Left renal pelvis (tissue), 4 donors: ENCODE measurements around the gene CDK14. TPM values are rescaled to one million over a fixed set of nuclear protein-coding genes. Genes with fewer than 3 reads are reported as not detected.
"Not testable (repeated sequence)": the region's sequence is repeated elsewhere in the genome, so short reads cannot be mapped to it uniquely, and the experiment has no call there.

Experiments used
- DNase-seq, 4 donors: peaks; one replicate each; pipeline ENCODE4 v3.0.0-alpha.2; 2013; ENCODE audit warnings: low read depth in 4 of 4, low spot score in 3 of 4
- polyA plus RNA-seq, 4 donors: library from polyadenylated mRNA; unstranded; fragments of 120-200 nt; gene quantifications; one replicate each; pipeline ENCODE4 v1.2.1, GENCODE V29; 2013; ENCODE audit not compliant: insufficient read length in 4 of 4

The CDK14 gene
- polyA plus RNA-seq, 4 donors, result 28.6 to 44.2 (median 36.4) TPM

- DNase-seq, result no peak
Measured at GRCh38 chr7:91165846-91166230, 569.7 kb downstream of the CDK14 start.

DNA sequence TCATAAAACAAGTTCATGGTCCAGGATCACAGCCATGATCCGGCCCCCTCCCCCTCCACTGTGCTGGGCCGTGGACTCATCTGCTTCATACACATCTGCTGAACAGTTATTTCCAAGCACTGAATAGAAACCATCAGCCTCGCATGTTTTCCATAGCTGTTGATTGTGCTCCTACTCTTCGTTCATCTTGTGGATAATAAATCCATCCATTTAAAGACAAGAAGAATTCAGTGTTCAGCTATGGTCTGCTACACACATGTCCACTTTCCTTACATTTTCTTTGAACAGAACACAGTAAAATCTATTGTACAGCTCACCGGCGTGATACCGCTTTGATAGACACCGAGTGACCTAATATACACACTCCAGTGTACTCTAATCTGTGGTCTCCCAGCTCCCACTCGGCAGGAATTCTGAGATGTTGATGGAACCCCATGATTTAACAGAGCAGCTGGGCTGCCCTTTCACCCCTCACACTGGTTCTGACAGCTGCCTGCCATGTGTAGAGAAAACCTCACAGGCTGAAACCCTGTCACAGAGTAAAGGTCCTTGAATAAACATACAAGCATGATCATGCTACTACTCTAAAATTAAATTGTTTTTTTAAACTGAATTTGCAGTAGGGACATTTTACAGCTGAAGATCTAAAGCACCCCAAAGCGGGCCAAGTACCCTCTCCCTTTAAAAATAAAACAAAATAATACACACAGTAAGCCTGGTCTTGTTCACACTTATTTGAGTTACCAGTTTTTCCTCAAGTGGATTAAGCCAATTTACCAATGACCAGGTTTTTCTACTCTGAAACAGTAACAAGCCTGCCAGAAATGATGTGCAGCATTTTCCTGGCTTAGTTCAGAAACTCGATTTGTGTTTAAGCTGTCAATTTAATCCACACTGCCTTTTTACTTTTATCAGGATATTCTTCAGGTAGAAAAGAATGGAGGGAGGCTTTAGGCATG lies 573.0 kb downstream of the CDK14 start:
- DNase-seq, result peak in 2 of 4 donors; percentile 18 to 27

DNA sequence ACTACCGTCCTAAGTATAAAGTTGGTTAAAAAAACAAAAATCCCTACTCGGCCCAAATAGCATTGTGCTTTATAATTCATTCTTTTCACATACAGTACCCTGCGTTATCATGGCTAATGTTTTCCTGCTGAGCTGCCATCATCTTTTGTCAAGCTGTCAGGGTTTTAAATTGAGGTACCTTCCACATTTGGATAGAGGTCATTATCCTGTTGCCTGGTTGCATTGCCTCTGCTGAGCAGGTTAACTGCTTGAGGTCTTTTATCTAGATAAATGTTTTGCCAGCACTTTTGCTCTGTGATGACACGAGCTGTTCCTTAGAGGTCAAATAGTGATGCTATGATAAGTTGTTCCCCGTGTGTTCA lies 573.7 kb downstream of the CDK14 start:
- DNase-seq, result no peak

GRCh38 chr7:91173265-91173664 lies 577.1 kb downstream of the CDK14 start:
- DNase-seq, result not testable (repeated sequence)

GRCh38 chr7:91180746-91181145 lies 584.6 kb downstream of the CDK14 start:
- DNase-seq, result no peak

DNA sequence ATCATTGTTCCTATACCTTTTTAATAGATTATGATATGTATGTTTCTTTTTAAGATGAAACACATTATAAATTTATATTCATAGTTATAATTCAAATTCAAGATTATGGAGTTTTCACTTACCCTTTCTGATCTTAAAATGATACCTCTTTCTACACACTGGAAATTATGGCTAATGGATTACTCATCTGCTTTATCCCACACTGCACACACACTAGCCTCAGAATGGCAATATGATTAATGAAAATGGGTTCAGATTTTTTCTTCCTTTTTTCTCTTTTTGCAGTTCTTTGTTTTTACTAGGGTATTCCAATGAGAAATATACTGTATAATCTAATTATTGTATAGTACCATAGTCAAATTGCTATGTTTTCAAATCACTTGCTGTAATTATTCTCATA lies 585.8 kb downstream of the CDK14 start:
- DNase-seq, result no peak

DNA sequence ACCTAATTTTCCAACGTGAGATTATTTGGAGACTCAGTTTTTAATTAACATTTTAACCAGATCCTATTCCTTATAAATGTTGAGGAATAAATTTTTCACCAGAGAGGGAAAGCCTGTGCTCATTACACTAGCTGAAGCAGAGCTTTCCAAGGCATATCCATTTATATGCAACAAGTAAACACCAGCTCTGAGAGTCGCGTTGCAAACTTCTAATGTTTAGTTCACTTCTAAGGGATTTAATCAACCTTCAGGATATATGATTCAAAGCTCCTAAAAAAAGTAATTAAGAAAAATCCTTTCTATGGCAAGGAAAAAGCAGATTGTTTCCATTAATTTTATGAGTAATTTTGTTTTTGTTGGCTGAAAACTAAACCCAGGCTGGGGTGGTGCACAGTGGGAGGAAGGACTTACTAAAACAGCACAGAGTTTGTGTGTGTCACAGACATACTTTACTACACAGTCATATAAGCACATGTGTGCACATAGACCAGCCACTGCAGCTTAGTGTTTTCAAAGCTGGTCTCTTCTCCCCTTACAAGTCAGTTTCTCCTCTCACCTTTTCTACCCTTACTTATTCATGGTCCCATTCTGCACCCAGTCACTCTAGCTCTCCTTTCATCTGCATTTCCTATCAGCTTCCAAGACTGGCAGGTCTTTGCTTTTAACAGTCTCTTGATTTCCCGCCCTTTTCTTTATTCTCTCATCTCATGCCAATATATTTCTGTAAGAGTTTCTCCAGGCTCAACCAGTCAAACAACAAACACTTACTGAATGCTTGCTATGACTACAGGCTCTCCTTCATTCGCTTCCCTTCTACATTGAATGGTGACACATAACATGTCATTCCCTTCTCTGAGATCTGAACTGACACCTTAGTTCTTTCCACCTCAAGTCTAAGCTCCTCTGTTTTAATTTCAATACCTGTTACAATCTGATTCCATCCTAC lies 587.0 kb downstream of the CDK14 start:
- peak in 2 of 4 donors; percentile 24 to 35 for DNase-seq

- no peak for DNase-seq
Measured at GRCh38 chr7:91185771-91186170, 589.6 kb downstream of the CDK14 start.

GRCh38 chr7:91187061-91187460 lies 590.9 kb downstream of the CDK14 start:
- no peak for DNase-seq

DNA sequence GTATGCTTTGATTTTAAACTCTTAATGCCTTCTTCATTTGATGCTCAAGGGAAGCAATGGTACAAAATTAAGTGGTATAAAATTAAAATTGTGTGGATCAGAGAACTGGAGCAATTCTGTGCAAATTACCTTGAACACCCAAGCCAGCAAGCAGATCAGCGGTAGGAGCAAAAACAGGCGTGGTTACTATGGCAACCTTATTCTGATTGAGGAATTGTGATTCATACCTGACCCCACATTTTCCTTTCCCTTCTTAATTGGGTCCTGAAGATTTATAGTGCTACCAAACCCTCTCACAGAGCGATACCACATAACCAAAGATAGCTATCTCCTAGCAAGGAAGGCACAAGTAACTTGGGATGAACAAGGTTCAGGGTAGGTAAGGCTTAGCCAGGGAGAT lies 595.6 kb downstream of the CDK14 start:
- DNase-seq, result no peak

DNA sequence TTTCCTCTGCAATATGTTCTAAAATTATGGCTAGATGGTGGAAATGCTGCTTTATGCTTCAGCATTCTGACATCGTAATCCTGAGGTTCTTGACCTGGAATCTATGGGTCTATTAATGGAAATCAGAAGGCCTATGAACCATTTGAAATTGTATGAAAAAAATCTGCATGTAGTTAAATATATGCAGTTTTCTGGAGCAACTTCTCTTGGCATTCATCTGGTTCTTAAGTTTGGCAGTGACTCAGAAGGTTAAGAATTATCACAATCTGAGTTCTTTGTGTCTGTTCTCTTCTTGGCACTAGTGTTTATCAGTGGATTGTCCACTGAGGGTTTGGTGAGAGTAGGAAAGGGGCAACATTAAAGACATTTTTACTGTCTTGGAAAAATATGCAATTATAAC lies 597.0 kb downstream of the CDK14 start:
- DNase-seq, result no peak

DNA sequence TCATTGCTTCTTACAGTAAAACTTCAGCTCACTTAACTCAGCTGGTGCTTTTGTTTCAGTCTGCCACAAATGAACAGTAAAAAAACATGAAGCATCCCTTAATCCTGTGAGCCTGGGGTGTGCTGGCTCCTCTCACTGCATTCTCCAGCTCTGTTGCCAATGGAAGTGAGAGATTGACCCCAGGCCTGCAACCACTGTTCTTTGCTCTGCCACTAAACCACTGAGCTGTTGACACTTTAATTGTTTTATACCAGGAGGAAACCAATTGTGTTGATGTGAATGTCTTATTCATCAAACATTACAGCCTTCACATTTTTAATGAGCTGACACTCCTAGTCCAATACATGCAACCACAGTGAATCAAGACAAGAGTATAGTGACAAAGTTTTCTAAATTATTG lies 598.7 kb downstream of the CDK14 start:
- no peak for DNase-seq

DNA sequence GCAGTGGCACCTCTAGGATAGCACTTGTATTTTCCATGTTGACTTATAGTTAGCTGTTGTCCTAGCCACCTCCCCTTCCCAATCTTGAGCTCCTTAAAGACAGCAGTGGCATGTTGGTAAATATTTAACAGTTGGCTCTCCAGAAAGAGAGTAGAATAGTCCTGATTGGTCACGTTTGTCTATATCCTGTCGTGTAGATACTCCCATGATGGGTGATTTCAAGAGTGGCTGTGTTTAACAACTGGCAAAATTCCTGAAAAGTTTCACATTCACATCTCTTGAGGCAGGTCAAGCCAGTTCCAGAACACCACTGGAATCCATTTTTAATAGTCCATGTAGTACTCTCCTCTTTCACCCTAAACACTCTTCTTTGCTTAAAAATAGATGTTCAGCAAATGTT lies 599.9 kb downstream of the CDK14 start:
- no peak for DNase-seq

DNA sequence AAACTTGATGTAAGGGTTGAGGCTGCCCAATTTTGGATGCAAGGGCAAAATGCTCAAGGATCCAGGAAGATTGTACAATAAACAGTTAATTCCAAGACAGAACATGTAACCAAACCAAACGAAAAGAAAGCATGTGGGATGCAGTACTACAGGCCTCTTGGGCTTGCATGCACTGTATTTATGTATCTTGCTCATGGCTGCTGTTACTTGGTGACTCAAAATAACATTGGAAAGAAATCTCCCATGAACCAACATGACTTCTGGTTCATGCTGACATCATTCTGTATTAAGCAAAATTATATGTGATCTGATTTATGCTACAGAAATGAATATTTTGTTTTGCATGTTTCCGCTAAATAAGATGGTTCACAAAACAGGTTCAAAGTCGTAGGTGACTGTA lies 602.2 kb downstream of the CDK14 start:
- no peak for DNase-seq

DNA sequence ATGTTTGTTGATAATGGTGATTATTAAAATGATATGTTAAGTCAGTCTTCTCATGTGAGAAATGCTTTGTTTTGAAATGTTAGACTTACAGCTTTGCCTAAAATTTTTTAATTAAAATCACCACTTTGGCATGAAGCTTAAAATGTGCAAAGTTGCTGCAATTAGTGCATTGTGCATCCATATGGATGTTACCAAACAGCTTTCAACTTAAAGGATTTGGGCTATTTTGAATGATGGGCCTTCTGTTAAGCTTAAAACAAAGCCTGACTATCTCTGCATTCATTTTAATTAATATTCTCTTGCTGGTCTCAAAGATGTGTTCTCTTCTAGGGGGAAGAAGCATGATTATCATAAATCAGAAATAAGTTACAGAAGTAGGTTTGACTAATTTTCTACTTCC lies 603.5 kb downstream of the CDK14 start:
- DNase-seq, result no peak

DNA sequence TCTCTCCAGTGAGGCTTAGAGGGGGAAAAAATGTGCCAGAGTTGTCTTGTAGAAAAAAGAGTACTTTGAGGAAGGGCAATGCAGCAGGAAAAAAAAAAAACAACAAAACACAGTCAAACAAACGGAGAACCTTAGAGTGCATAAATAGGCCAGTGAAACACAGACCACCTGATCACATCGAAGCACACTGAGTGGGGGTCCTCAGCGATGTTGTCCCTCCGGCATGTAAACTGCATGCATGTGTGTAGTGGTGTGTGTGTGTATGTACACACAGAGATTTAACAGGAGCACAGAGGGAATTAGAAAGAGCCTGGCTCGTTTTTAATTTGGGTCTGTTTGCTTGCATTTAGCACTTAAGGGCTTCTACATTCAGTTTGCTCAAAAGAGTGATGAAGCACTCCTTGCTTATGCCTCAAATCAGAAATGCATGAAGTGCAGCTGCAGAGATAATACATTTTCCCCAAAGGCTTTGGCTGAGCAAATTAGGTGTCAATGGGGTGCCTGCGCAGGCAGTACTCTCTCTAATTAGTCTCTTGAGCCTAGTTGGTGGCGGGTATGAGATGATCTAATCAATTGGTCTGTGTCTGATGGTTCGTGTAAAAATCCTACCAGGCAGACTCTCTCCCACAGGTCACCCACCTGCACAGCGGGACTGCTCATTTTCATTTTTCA lies 605.5 kb downstream of the CDK14 start:
- DNase-seq, result no peak

DNA sequence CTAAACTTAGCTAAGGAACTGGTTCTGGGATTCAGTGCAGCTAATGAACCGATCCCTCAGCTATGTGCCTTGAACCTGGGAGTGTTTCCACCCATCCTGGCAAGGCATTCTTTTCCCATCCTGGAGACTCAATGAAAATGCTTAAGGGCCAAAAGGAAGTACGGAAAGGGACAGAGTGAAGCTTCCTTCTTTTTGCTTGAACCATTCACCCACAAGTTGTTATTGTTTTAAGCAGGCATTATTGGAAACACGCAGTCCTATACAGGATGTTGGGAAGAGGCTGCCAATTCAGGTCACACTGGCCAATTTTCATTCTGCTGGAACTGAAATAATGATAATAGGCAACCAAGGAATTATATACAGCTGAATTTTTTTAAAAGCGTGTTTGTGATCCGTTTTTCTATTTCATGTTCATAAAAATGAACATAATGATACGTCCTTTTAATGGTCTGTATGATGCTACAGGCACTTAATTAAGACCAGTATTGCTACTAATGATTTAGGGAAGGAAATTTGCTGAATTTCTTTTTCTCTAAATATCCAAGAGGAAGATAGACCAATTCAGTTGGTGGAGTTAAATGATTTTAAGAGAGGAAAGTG lies 610.3 kb downstream of the CDK14 start:
- DNase-seq, result no peak

GRCh38 chr7:91212582-91212981 lies 616.5 kb downstream of the CDK14 start:
- DNase-seq, result no peak

DNA sequence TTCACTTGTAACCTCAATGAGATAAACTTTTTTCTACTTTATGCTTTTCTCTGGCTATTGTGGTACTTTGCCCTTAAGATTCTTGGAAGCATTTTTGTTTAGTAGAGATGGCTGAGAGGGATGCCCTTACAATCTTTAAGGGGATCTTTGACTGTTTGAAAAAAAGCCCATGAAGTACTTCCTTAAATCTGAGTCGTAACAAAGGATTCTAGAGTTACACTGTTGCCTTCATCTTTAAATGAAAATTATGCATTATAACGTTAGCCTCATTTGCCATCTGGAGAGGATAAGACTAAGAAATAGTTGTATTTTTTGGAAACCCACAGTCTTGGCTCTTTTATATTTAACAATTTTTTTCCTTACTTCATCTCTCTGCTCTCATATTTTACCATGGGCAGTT lies 630.3 kb downstream of the CDK14 start:
- no peak for DNase-seq

DNA sequence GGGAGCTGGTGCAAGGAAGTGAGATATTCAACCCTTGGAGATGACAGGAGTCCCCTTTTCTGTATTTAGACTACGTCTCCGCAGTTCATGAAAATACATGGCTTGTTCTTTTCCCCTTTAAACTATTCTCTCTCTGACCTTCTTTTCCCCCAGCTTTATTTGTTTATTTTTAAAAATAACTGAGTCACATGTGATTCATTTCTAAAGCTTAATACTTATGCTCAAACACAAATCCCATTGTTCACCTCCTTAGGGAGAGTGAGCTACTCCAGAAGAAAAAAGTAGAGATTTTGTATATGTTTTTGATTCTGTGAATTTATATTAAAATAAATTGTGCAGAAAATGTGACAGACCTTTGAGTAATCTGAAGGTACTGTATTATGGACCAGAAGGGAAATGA lies 632.2 kb downstream of the CDK14 start:
- no peak for DNase-seq
